Measurements from ENCODE around the gene EFCAB9.

The EFCAB9 gene

GRCh38 chr5:172163346-172163745 is 30.6 kb upstream of the EFCAB9 start:
- Histone ChIP-seq H4K20me1 (ENCODE audit: insufficient read depth) (no peaks in the 10 kb centered on the region), H2AFZ (ENCODE audit: low read depth) (no peak overlapping the region), H3K79me2 (ENCODE audit: insufficient read depth, low read depth) (no peaks in the 10 kb centered on the region), H3K4me2 (no peak overlapping the region), H3K4me3 (IDR thresholded peaks at IDR 0.05; ENCODE audit: insufficient read depth, low read depth, low read length) (no peak overlapping the region), H3K9ac (no peak overlapping the region), H3K27ac (no peak overlapping the region), H3K27me3 (ENCODE audit: insufficient read depth, low read depth) (no peaks in the 10 kb centered on the region), H3K36me3 (ENCODE audit: insufficient read depth) (no peaks in the 10 kb centered on the region), H3K4me1 (ENCODE audit: low read depth, poor library complexity, severe bottlenecking) (no peaks in the 10 kb centered on the region)
- TF ChIP-seq, protein P1, sequence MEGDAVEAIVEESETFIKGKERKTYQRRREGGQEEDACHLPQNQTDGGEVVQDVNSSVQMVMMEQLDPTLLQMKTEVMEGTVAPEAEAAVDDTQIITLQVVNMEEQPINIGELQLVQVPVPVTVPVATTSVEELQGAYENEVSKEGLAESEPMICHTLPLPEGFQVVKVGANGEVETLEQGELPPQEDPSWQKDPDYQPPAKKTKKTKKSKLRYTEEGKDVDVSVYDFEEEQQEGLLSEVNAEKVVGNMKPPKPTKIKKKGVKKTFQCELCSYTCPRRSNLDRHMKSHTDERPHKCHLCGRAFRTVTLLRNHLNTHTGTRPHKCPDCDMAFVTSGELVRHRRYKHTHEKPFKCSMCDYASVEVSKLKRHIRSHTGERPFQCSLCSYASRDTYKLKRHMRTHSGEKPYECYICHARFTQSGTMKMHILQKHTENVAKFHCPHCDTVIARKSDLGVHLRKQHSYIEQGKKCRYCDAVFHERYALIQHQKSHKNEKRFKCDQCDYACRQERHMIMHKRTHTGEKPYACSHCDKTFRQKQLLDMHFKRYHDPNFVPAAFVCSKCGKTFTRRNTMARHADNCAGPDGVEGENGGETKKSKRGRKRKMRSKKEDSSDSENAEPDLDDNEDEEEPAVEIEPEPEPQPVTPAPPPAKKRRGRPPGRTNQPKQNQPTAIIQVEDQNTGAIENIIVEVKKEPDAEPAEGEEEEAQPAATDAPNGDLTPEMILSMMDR (conservative IDR thresholded peaks at IDR 0.05; ENCODE audit: low read depth, low read length) = no peak

DNA sequence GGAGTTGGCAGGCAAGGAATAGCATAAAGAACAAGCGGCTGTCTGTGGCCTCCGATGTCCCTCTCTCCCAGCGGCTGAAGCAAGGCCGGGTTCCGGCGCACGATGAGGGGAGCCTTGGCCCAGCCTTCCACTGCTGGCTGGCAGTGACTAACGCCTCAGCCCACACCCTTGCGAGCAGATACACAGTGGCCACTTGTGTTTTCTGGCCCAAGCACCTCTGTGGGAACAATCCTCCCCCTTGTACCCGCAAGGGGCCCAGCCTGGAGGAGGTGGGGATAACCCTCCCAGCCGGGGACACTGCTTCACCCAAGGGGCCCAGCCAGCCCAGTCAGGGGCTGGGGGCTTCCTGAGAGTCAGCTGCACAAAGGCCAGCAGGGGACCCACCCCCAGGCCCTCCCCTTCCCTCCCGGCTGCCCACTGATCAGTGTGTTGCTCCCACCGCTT is 29.2 kb upstream of the EFCAB9 start:
- Histone ChIP-seq H2AFZ (ENCODE audit: low read depth) (no peak overlapping the region), H3K4me3 (IDR thresholded peaks at IDR 0.05; ENCODE audit: insufficient read depth, low read depth, low read length) (no peak overlapping the region), H3K27me3 (ENCODE audit: insufficient read depth, low read depth) (no peaks in the 10 kb centered on the region), H3K36me3 (ENCODE audit: insufficient read depth) (no peaks in the 10 kb centered on the region), H3K79me2 (ENCODE audit: insufficient read depth, low read depth) (no peaks in the 10 kb centered on the region), H4K20me1 (ENCODE audit: insufficient read depth) (no peaks in the 10 kb centered on the region), H3K9ac (no peak overlapping the region), H3K4me1 (ENCODE audit: low read depth, poor library complexity, severe bottlenecking) (no peaks in the 10 kb centered on the region), H3K4me2 (no peak overlapping the region), H3K27ac (no peak overlapping the region)
- TF ChIP-seq, protein P1 (conservative IDR thresholded peaks at IDR 0.05; ENCODE audit: low read depth, low read length) = no peak

DNA sequence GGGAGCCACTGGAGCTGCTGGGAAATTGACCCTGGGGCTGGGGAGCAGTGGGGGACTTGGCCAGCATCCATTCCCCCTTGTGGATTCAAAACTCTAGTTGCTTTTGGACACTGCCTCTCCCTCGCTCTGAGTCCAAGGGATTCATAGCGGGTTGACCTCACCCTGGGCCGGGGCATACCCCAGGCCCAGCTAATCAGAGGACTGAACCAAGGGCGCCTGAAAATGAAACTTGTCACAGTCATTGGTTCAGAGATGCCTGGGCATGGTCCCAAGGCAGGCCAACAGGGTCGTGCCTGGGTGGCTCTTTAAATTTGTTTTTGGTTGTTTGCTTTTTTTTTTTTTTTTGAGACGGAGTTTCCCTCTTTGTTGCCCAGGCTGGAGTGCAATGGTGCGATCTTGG is 28.5 kb upstream of the EFCAB9 start:
- Histone ChIP-seq H3K4me1 (ENCODE audit: low read depth, poor library complexity, severe bottlenecking) (no peaks in the 10 kb centered on the region), H3K4me2 (no peak overlapping the region), H3K9ac (no peak overlapping the region), H2AFZ (ENCODE audit: low read depth) (no peak overlapping the region), H3K79me2 (ENCODE audit: insufficient read depth, low read depth) (no peaks in the 10 kb centered on the region), H4K20me1 (ENCODE audit: insufficient read depth) (no peaks in the 10 kb centered on the region), H3K4me3 (IDR thresholded peaks at IDR 0.05; ENCODE audit: insufficient read depth, low read depth, low read length) (no peak overlapping the region), H3K36me3 (ENCODE audit: insufficient read depth) (no peaks in the 10 kb centered on the region), H3K27me3 (ENCODE audit: insufficient read depth, low read depth) (no peaks in the 10 kb centered on the region), H3K27ac (no peak overlapping the region)
- TF ChIP-seq, protein P1 (conservative IDR thresholded peaks at IDR 0.05; ENCODE audit: low read depth, low read length) = no peak

- Histone ChIP-seq H3K4me2 (no peak overlapping the region), H3K4me3 (IDR thresholded peaks at IDR 0.05; ENCODE audit: insufficient read depth, low read depth, low read length) (no peak overlapping the region), H2AFZ (ENCODE audit: low read depth) (no peak overlapping the region), H4K20me1 (ENCODE audit: insufficient read depth) (no peaks in the 10 kb centered on the region), H3K9ac (no peak overlapping the region), H3K4me1 (ENCODE audit: low read depth, poor library complexity, severe bottlenecking) (no peaks in the 10 kb centered on the region), H3K36me3 (ENCODE audit: insufficient read depth) (no peaks in the 10 kb centered on the region), H3K27me3 (ENCODE audit: insufficient read depth, low read depth) (no peaks in the 10 kb centered on the region), H3K27ac (no peak overlapping the region), H3K79me2 (ENCODE audit: insufficient read depth, low read depth) (no peaks in the 10 kb centered on the region)
- TF ChIP-seq, protein P1 (conservative IDR thresholded peaks at IDR 0.05; ENCODE audit: low read depth, low read length) = no peak
Observed at GRCh38 chr5:172166030-172166826, 27.7 kb upstream of the EFCAB9 start.
